Neural cell (in vitro differentiated cells): ENCODE data around the gene CACNA1D.

Experiments
- CTCF ChIP-seq: fragments of 450-650 bp; IDR thresholded peaks from 2 replicates; pipeline ENCODE4 v1.5.1; 2014; ENCODE audit warnings: antibody characterized with exemption, mild to moderate bottlenecking, moderate library complexity; ENCODE audit not compliant: poor library complexity, severe bottlenecking
- EP300 ChIP-seq: fragments of 450-650 bp; conservative IDR thresholded peaks from 2 replicates; pipeline ENCODE4 v1.6.1; 2014; ENCODE audit warnings: antibody characterized with exemption, mild to moderate bottlenecking, moderate library complexity; ENCODE audit not compliant: poor library complexity, severe bottlenecking

- TF ChIP-seq CTCF = no peak
- TF ChIP-seq EP300 = no peak
These were observed 303.7 kb downstream of the CACNA1D start for GRCh38 chr3:53798144-53798543.
